ENCODE results near the gene PIAS3.
"Not testable (repeated sequence)": the region's sequence is repeated elsewhere in the genome, so short reads cannot be mapped to it uniquely, and the experiment has no call there.

Gene PIAS3

DNA sequence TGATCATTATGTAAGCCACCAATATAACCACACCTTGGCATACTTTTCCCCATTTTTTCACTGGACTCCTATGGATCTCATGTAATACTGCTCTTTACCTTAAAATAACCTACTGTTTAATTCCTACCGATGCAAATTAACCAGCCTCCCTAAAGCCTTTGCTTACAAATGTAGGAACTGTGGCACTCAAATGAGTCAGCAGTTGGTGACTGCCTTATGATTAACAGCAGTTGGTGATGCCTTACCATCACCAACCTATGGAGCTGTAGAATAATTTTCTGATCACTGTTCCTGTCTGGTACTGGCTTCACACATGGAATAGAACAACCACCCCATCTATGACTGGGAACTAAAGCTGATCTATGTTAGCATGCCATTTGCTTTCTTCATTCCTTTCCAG, 21.2 kb downstream of the PIAS3 start:
- DNase-seq (ENCODE audit: extremely low read depth, low read depth) = no peak
- TF ChIP-seq CTCF (IDR thresholded peaks at IDR 0.05; ENCODE audit: low read depth, low read length) = no peak

GRCh38 chr1:145830810-145831209, 28.1 kb downstream of the PIAS3 start:
- not testable (repeated sequence) for DNase-seq (ENCODE audit: extremely low read depth, low read depth)

DNA sequence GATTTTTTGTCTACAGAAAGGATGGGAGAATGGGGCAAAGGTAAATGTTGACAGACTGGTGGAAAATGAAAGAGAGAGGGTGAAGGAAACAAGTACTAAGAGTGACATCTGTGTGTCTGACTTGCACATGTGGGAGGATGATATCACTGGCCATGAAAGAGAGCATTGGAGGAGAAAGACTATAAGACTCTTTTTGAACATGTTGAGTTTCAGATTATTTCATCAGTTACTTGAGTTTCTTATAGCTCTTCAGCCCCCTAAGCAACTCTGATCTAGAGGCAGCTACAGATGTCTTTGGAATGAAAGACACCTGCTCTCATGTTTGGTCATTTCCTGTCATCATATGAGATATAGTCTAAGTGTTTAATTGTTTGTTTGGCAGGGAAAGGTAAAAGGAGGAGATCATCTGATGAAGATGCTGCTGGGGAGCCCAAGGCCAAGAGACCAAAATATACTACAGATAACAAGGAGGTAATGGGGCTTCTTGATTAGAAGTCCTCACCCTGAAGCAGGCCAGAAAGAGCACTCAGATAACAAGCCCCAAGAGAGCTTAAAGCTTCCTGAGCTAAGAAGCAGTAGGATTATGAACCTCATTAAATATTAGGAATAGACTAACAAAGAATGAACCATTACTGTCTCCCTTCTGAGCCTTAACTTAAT, 30.4 kb downstream of the PIAS3 start:
- TF ChIP-seq CTCF (IDR thresholded peaks at IDR 0.05; ENCODE audit: low read depth, low read length) = no peak
- no peak for DNase-seq (ENCODE audit: extremely low read depth, low read depth)

GRCh38 chr1:145827966-145828365, 30.9 kb downstream of the PIAS3 start:
- no peak for TF ChIP-seq CTCF (IDR thresholded peaks at IDR 0.05; ENCODE audit: low read depth, low read length)
- no peak for DNase-seq (ENCODE audit: extremely low read depth, low read depth)

DNA sequence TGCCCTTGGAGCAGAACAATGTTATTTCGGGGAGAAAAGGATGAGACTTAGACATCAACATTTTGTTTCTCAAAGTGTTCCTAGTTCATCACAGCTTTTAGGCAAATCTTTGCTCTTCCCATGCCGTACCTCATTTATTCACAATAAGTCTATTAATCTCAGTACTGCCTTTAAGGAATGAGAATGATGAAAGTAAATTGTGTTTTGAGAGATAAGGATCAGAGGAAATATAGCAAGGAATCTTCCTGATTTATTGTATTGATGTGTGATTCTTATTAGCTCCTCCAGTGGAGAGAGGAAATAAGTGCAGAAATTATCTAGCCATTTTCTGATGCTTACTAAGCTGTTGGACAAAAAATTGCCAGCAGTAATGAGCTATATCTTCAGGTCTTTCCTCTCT, 32.9 kb downstream of the PIAS3 start:
- no peak for TF ChIP-seq CTCF (IDR thresholded peaks at IDR 0.05; ENCODE audit: low read depth, low read length)

GRCh38 chr1:145824499-145824842, 34.4 kb downstream of the PIAS3 start:
- DNase-seq (ENCODE audit: extremely low read depth, low read depth) = no peak
- TF ChIP-seq CTCF (IDR thresholded peaks at IDR 0.05; ENCODE audit: low read depth, low read length) = no peak

More for the DNA sequence above, 32.9 kb downstream of the PIAS3 start:
- DNase-seq (ENCODE audit: extremely low read depth, low read depth) = no peak

GRCh38 chr1:145823565-145824498, 35.0 kb downstream of the PIAS3 start, which contains the start of the genes POLR3C and RNF115:
TSS of gene POLR3C (plus strand) at chr1:145824200. CDS start at chr1:145825777, 1,577 bp downstream.
TSS of gene RNF115 (minus strand) at chr1:145824095. CDS start at chr1:145823873, 222 bp downstream.
- no peak for TF ChIP-seq CTCF (IDR thresholded peaks at IDR 0.05; ENCODE audit: low read depth, low read length)
- peak; percentile 78 for DNase-seq (ENCODE audit: extremely low read depth, low read depth)

GRCh38 chr1:145822779-145823331, 36.0 kb downstream of the PIAS3 start:
- DNase-seq (ENCODE audit: extremely low read depth, low read depth) = not testable (repeated sequence)

- not testable (repeated sequence) for DNase-seq (ENCODE audit: extremely low read depth, low read depth)
Observed at GRCh38 chr1:145818095-145818494, 40.8 kb downstream of the PIAS3 start.

DNA sequence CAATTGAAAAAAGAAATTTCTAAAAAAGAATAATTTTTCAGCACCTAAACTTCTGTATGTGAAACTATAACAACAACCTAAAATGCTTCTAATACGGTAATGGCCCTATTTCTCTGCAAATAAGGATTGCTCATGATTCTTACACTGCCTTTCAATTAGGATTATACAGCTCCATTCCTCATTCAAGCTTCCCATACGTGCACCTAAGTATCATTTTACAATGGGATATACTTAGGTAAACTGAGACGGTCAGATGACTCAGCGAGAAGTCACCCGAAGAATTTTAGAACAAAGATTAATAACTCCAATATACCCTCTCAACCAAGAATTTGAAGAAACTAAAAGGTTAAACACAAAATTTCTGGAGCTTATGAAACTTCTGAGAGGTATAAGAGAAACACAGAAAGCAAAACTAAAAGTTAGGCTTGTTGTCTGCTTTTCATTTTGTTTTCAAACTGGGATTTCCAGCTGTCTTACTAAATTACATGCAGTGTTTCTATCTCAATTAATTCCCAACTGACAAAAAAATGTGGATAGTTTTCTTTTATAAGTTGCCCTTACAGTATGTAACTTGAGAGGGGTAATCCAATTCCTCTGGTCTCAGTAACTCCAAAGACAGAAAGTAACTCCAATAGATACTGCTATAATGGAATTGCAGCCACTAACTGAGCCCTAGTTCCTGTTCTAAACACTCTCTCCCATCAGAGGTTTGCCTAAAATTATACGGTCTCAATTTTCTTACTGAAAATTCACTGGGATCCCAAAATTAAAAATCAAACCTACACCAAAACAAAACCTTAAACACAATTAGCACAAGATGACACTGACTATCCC, 45.7 kb downstream of the PIAS3 start:
- not testable (repeated sequence) for DNase-seq (ENCODE audit: extremely low read depth, low read depth)

Data from AG09319 (cell line).